BLaER1 (cell line): Measurements from ENCODE around the gene QTRT2.

Experiments used
- H3K27ac ChIP-seq: shearing (Covaris generic); formaldehyde crosslinking; 2 replicates; pipeline ENCODE4 v1.8.1; 2022
- H3K27me3 ChIP-seq: shearing (Covaris generic); formaldehyde crosslinking; 2 replicates; pipeline ENCODE4 v1.8.1; 2022
- H3K36me3 ChIP-seq: shearing (Covaris generic); formaldehyde crosslinking; 2 replicates; pipeline ENCODE4 v1.8.1; 2022
- H3K4me1 ChIP-seq: shearing (Covaris generic); formaldehyde crosslinking; 2 replicates; pipeline ENCODE4 v1.8.1; 2022
- H3K4me2 ChIP-seq: shearing (Covaris generic); formaldehyde crosslinking; 2 replicates; pipeline ENCODE4 v1.8.1; 2022
- H3K4me3 ChIP-seq: shearing (Covaris generic); formaldehyde crosslinking; 2 replicates; pipeline ENCODE4 v1.8.1; 2022
- H3K9ac ChIP-seq: shearing (Covaris generic); formaldehyde crosslinking; 2 replicates; pipeline ENCODE4 v1.8.1; 2022
- H3K9me3 ChIP-seq: shearing (Covaris generic); formaldehyde crosslinking; 2 replicates; pipeline ENCODE4 v1.8.1; 2022
- H4K20me1 ChIP-seq: shearing (Covaris generic); formaldehyde crosslinking; 2 replicates; pipeline ENCODE4 v1.8.1; 2022
- Cebpa-rat ChIP-seq: shearing (Covaris generic); IDR thresholded peaks from 2 replicates; pipeline ENCODE4 v1.8.1; 2022

QTRT2 gene

GRCh38 chr3:114071786-114072185 lies 15.2 kb downstream of the QTRT2 start:
- no peaks in the 10 kb centered on the region for H3K27me3 ChIP-seq
- H3K27ac ChIP-seq: no peak overlapping the region
- TF ChIP-seq Cebpa-rat: no peak
- no peaks in the 10 kb centered on the region for H3K4me1 ChIP-seq
- no peak overlapping the region for H3K4me2 ChIP-seq
- H3K9ac ChIP-seq: no peak overlapping the region
- peaks cover 37% of the 10 kb centered on the region for H4K20me1 ChIP-seq
- no peak overlapping the region for H3K4me3 ChIP-seq
- no peaks in the 10 kb centered on the region for H3K9me3 ChIP-seq
- peaks cover 99% of the 10 kb centered on the region for H3K36me3 ChIP-seq

DNA sequence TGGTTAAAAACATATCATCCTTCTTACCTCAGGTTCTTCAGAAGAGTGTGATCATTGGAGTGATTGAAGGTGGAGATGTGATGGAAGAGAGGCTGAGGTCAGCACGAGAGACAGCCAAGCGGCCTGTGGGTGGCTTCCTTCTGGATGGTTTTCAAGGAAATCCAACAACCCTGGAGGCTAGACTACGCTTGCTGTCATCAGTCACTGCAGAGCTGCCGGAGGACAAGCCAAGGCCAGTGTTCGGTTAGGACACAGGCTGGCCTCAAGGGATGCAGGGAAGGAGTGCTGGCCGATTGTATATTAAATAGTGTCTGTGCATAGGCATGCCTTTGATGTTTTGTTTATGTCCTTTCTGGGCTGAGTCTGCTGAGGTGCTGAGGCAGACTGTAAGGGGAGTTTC lies 20.2 kb downstream of the QTRT2 start:
- Histone ChIP-seq H3K36me3 (peaks cover 99% of the 10 kb centered on the region), H3K27me3 (no peaks in the 10 kb centered on the region), H4K20me1 (peaks cover 26% of the 10 kb centered on the region), H3K9ac (no peak overlapping the region), H3K4me1 (no peaks in the 10 kb centered on the region), H3K9me3 (no peaks in the 10 kb centered on the region), H3K27ac (no peak overlapping the region), H3K4me3 (no peak overlapping the region), H3K4me2 (no peak overlapping the region)
- no peak for TF ChIP-seq Cebpa-rat

- Histone ChIP-seq H3K9me3 (no peaks in the 10 kb centered on the region), H3K4me1 (no peaks in the 10 kb centered on the region), H3K27me3 (no peaks in the 10 kb centered on the region), H3K9ac (no peak overlapping the region), H3K36me3 (peaks cover 99% of the 10 kb centered on the region), H3K4me3 (no peak overlapping the region), H4K20me1 (peaks cover 24% of the 10 kb centered on the region), H3K4me2 (no peak overlapping the region), H3K27ac (no peak overlapping the region)
- TF ChIP-seq Cebpa-rat: no peak
These were observed 21.6 kb downstream of the QTRT2 start for GRCh38 chr3:114078126-114078525.

DNA sequence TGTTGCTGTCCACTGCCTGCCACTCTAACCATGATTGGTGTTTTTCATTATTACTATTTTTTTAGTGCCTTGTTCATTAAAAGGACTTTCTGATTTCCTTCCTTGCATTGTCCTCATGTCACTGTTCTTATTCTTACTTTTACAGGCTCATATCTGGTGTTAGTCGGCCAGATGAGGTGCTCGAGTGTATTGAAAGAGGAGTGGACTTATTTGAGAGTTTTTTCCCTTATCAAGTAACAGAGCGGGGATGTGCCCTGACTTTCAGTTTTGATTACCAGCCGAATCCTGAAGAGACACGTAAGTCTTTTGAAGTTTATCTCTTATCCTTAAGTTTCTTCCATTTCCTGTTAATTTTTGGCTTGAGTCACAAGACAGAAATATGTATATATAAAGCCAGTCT lies 23.2 kb downstream of the QTRT2 start:
- H3K27ac ChIP-seq: no peak overlapping the region
- no peak for TF ChIP-seq Cebpa-rat
- H4K20me1 ChIP-seq: peaks cover 7% of the 10 kb centered on the region
- H3K4me2 ChIP-seq: no peak overlapping the region
- no peaks in the 10 kb centered on the region for H3K9me3 ChIP-seq
- H3K36me3 ChIP-seq: peaks cover 99% of the 10 kb centered on the region
- H3K4me3 ChIP-seq: no peak overlapping the region
- no peak overlapping the region for H3K9ac ChIP-seq
- no peaks in the 10 kb centered on the region for H3K4me1 ChIP-seq
- H3K27me3 ChIP-seq: no peaks in the 10 kb centered on the region

DNA sequence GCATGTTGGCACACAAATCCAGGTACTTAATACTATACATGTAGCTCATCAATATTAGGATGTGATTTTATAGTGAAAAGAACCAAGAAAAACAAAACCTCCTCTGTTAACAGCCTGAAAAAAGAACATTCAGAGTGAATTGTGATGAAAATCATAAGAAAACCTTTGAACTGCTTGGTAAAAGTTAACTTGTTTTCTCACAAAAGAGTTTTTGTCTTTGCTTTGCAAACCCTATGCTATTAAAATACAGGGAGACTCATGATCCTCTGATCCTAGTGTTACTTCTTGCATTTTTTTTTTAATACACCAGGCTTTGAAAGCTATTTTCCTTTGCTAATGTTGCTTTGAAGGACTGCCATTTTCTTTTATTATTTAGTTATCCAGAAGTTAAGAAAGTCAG lies 23.7 kb downstream of the QTRT2 start:
- H3K27ac ChIP-seq: no peak overlapping the region
- H3K4me2 ChIP-seq: no peak overlapping the region
- H4K20me1 ChIP-seq: peaks cover 6% of the 10 kb centered on the region
- H3K9me3 ChIP-seq: no peaks in the 10 kb centered on the region
- no peak overlapping the region for H3K4me3 ChIP-seq
- H3K4me1 ChIP-seq: no peaks in the 10 kb centered on the region
- TF ChIP-seq Cebpa-rat: no peak
- no peak overlapping the region for H3K9ac ChIP-seq
- H3K36me3 ChIP-seq: peaks cover 99% of the 10 kb centered on the region
- no peaks in the 10 kb centered on the region for H3K27me3 ChIP-seq

GRCh38 chr3:114081037-114081436 lies 24.5 kb downstream of the QTRT2 start:
- no peak overlapping the region for H3K4me2 ChIP-seq
- H4K20me1 ChIP-seq: peaks cover 6% of the 10 kb centered on the region
- TF ChIP-seq Cebpa-rat: no peak
- H3K9me3 ChIP-seq: no peaks in the 10 kb centered on the region
- H3K27ac ChIP-seq: no peak overlapping the region
- no peaks in the 10 kb centered on the region for H3K27me3 ChIP-seq
- peaks cover 99% of the 10 kb centered on the region for H3K36me3 ChIP-seq
- no peak overlapping the region for H3K9ac ChIP-seq
- H3K4me3 ChIP-seq: no peak overlapping the region
- no peaks in the 10 kb centered on the region for H3K4me1 ChIP-seq

GRCh38 chr3:114083112-114083511 lies 26.6 kb downstream of the QTRT2 start:
- Histone ChIP-seq H4K20me1 (peaks cover 6% of the 10 kb centered on the region), H3K4me3 (no peak overlapping the region), H3K4me1 (no peaks in the 10 kb centered on the region), H3K36me3 (peaks cover 98% of the 10 kb centered on the region), H3K9ac (no peak overlapping the region), H3K4me2 (no peak overlapping the region), H3K27ac (no peak overlapping the region), H3K9me3 (no peaks in the 10 kb centered on the region), H3K27me3 (no peaks in the 10 kb centered on the region)
- no peak for TF ChIP-seq Cebpa-rat

DNA sequence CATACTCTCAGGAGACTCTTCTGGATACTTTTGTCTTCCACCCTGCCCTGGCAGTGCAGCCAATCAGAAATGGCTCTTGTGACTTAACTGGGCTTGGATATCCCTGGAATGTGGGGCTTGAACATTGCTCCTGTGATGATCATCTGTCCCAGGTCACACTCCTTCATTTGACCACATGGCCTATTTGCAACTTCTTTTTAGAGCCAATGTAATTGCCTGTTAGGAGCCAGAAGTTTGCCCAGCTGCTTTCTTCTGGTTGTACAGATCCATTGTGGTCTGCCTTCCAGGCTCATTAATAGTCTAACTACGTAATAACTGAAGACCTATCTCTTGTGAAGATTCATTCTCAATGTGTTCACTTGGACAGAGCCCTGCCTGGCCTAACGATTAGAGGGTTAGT lies 29.8 kb downstream of the QTRT2 start:
- no peak overlapping the region for H3K4me3 ChIP-seq
- peaks cover 72% of the 10 kb centered on the region for H3K36me3 ChIP-seq
- no peak overlapping the region for H3K4me2 ChIP-seq
- peaks cover 4% of the 10 kb centered on the region for H4K20me1 ChIP-seq
- H3K27ac ChIP-seq: no peak overlapping the region
- H3K4me1 ChIP-seq: no peaks in the 10 kb centered on the region
- no peaks in the 10 kb centered on the region for H3K9me3 ChIP-seq
- H3K27me3 ChIP-seq: no peaks in the 10 kb centered on the region
- no peak for TF ChIP-seq Cebpa-rat
- H3K9ac ChIP-seq: no peak overlapping the region

GRCh38 chr3:114089675-114090074 lies 33.1 kb downstream of the QTRT2 start:
- no peaks in the 10 kb centered on the region for H3K9me3 ChIP-seq
- H3K36me3 ChIP-seq: peaks cover 39% of the 10 kb centered on the region
- H3K27me3 ChIP-seq: no peaks in the 10 kb centered on the region
- no peak overlapping the region for H3K27ac ChIP-seq
- H3K9ac ChIP-seq: no peak overlapping the region
- H3K4me1 ChIP-seq: no peaks in the 10 kb centered on the region
- H3K4me3 ChIP-seq: no peak overlapping the region
- no peak for TF ChIP-seq Cebpa-rat
- no peaks in the 10 kb centered on the region for H4K20me1 ChIP-seq
- H3K4me2 ChIP-seq: no peak overlapping the region

GRCh38 chr3:114092151-114093015 lies 35.8 kb downstream of the QTRT2 start:
- Histone ChIP-seq H3K36me3 (peaks cover 12% of the 10 kb centered on the region), H3K27ac (no peak overlapping the region), H3K9ac (no peak overlapping the region), H4K20me1 (no peaks in the 10 kb centered on the region), H3K9me3 (no peaks in the 10 kb centered on the region), H3K4me2 (no peak overlapping the region), H3K4me3 (no peak overlapping the region), H3K4me1 (no peaks in the 10 kb centered on the region), H3K27me3 (no peaks in the 10 kb centered on the region)
- no peak for TF ChIP-seq Cebpa-rat
